ENCODE measurements around the gene EIPR1. TPM values are rescaled to one million over a fixed set of nuclear protein-coding genes. Genes with fewer than 3 reads are reported as not detected.

EIPR1 gene
- total RNA-seq, 1 donor from 2014 or later: 32.0 TPM

GRCh38 chr2:3342324-3342723, 35.3 kb downstream of the EIPR1 start:
- TF ChIP-seq, protein P1, sequence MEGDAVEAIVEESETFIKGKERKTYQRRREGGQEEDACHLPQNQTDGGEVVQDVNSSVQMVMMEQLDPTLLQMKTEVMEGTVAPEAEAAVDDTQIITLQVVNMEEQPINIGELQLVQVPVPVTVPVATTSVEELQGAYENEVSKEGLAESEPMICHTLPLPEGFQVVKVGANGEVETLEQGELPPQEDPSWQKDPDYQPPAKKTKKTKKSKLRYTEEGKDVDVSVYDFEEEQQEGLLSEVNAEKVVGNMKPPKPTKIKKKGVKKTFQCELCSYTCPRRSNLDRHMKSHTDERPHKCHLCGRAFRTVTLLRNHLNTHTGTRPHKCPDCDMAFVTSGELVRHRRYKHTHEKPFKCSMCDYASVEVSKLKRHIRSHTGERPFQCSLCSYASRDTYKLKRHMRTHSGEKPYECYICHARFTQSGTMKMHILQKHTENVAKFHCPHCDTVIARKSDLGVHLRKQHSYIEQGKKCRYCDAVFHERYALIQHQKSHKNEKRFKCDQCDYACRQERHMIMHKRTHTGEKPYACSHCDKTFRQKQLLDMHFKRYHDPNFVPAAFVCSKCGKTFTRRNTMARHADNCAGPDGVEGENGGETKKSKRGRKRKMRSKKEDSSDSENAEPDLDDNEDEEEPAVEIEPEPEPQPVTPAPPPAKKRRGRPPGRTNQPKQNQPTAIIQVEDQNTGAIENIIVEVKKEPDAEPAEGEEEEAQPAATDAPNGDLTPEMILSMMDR (IDR thresholded peaks at IDR 0.05; ENCODE audit: unreplicated experiment): no peak
- H3K27ac Mint-ChIP-seq: no peak overlapping the region
- H3K4me1 Mint-ChIP-seq (ENCODE audit: low read depth): no peaks in the 10 kb centered on the region
- no peak overlapping the region for H3K4me3 Mint-ChIP-seq (ENCODE audit: low read depth)
- no peaks in the 10 kb centered on the region for H3K9me3 Mint-ChIP-seq (ENCODE audit: low read depth)
- no peaks in the 10 kb centered on the region for H3K27me3 Mint-ChIP-seq
- DNase-seq (ENCODE audit: low spot score, unreplicated experiment): no peak
- peaks cover 7% of the 10 kb centered on the region for H3K36me3 Mint-ChIP-seq (ENCODE audit: insufficient read depth)

DNA sequence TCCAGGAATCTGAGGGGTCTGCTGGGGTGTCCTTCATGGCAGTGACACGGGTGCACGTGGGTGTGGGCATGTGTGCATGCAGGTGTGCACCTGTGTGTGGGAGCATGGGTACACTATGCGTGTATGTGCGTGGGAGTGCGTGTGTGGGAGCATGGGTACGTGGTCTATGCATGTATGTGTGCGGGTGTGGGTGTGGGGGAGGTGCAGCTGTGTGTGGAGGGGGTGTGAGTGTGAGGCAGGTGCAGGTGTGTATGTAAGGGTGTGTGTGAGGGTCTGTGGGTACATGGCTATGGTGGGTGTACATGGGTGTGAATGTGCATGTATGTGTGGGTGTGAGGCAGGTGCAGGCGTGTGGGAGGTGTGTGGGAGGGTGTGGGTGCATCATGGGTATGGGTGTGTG, 36.3 kb downstream of the EIPR1 start:
- Mint-ChIP-seq H3K27ac (no peak overlapping the region), H3K9me3 (ENCODE audit: low read depth) (no peaks in the 10 kb centered on the region), H3K4me3 (ENCODE audit: low read depth) (no peak overlapping the region), H3K4me1 (ENCODE audit: low read depth) (no peaks in the 10 kb centered on the region), H3K27me3 (no peaks in the 10 kb centered on the region), H3K36me3 (ENCODE audit: insufficient read depth) (peaks cover 2% of the 10 kb centered on the region)
- DNase-seq (ENCODE audit: low spot score, unreplicated experiment): no peak
- TF ChIP-seq, protein P1 (IDR thresholded peaks at IDR 0.05; ENCODE audit: unreplicated experiment): no peak

- TF ChIP-seq, protein P1 (IDR thresholded peaks at IDR 0.05; ENCODE audit: unreplicated experiment): no peak
- H3K27me3 Mint-ChIP-seq: no peaks in the 10 kb centered on the region
- H3K4me1 Mint-ChIP-seq (ENCODE audit: low read depth): no peaks in the 10 kb centered on the region
- no peaks in the 10 kb centered on the region for H3K9me3 Mint-ChIP-seq (ENCODE audit: low read depth)
- peaks cover 4% of the 10 kb centered on the region for H3K36me3 Mint-ChIP-seq (ENCODE audit: insufficient read depth)
- DNase-seq (ENCODE audit: low spot score, unreplicated experiment): no peak
- H3K27ac Mint-ChIP-seq: no peak overlapping the region
- no peak overlapping the region for H3K4me3 Mint-ChIP-seq (ENCODE audit: low read depth)
Measured at GRCh38 chr2:3340144-3340543, 37.5 kb downstream of the EIPR1 start.

DNA sequence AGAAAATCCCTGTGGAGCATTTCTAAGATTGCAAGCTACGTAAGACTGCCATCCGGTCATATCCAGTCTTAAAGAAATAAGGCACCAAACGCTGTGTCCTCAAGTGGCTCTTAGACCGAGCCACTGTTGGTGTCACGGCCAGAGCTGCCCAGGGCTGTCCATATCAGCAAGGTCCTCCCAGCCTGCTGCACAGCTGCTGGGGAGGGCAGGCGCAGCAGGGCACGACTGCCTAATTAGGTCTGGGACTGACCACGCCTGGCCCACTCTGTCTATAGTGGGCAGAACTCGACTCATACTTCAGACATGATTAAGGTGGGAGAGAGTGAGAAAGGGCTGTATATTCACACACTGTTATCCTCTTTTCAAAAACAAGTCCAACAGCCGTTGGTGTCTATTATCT, 39.3 kb downstream of the EIPR1 start:
- no peak for DNase-seq (ENCODE audit: low spot score, unreplicated experiment)
- H3K27ac Mint-ChIP-seq: no peak overlapping the region
- TF ChIP-seq, protein P1 (IDR thresholded peaks at IDR 0.05; ENCODE audit: unreplicated experiment): no peak
- H3K4me1 Mint-ChIP-seq (ENCODE audit: low read depth): no peaks in the 10 kb centered on the region
- peaks cover 6% of the 10 kb centered on the region for H3K36me3 Mint-ChIP-seq (ENCODE audit: insufficient read depth)
- no peaks in the 10 kb centered on the region for H3K9me3 Mint-ChIP-seq (ENCODE audit: low read depth)
- H3K4me3 Mint-ChIP-seq (ENCODE audit: low read depth): no peak overlapping the region
- no peaks in the 10 kb centered on the region for H3K27me3 Mint-ChIP-seq

DNA sequence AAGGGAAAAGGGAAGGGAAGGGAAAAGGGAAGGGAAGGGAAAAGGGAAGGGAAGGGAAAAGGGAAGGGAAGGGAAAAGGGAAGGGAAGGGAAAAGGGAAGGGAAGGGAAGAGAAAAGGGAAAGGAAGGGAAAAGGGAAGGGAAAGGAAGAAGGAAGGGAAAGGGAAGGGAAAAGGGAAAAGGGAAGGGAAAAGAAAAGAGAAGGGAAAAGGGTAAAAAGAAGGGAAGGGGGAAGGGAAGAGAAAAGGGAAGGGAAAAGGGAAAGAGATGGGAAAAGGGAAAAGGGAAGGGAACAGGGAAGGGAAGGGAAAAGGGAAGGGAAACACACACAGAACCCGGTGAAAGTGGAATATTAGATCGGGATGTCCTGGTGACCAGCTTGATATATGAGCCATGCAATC, 40.8 kb downstream of the EIPR1 start:
- Mint-ChIP-seq H3K9me3 (ENCODE audit: low read depth) (no peaks in the 10 kb centered on the region), H3K27me3 (no peaks in the 10 kb centered on the region), H3K4me3 (ENCODE audit: low read depth) (no peak overlapping the region), H3K4me1 (ENCODE audit: low read depth) (no peaks in the 10 kb centered on the region), H3K36me3 (ENCODE audit: insufficient read depth) (peaks cover 11% of the 10 kb centered on the region), H3K27ac (no peak overlapping the region)
- DNase-seq (ENCODE audit: low spot score, unreplicated experiment): no peak
- TF ChIP-seq, protein P1 (IDR thresholded peaks at IDR 0.05; ENCODE audit: unreplicated experiment): no peak
